NCI-H1048 (cell line): Measurements from ENCODE around the gene SLC39A7.
"Not testable (repeated sequence)": the region's sequence is repeated elsewhere in the genome, so short reads cannot be mapped to it uniquely, and the experiment has no call there.

Experiments
- DNase-seq: peaks from one replicate; lab custom pipeline; 2025; lab: John Stamatoyannopoulos, UW

SLC39A7 gene

GRCh38 chr6:33205191-33206026, 4.7 kb downstream of the SLC39A7 start:
- DNase-seq = no peak

- no peak for DNase-seq
Measured at GRCh38 chr6:33206027-33206863, 5.6 kb downstream of the SLC39A7 start.

- DNase-seq = no peak
Measured at GRCh38 chr6:33206864-33207551, 6.3 kb downstream of the SLC39A7 start.

GRCh38 chr6:33207552-33208090, 7.0 kb downstream of the SLC39A7 start:
- no peak for DNase-seq

- peak; percentile 72 for DNase-seq
Measured at GRCh38 chr6:33208091-33208967, 7.7 kb downstream of the SLC39A7 start, which contains the start of gene RING1. RING1 (plus strand) TSS chr6:33208500; CDS start chr6:33208823, 323 bp downstream.

- DNase-seq = no peak
Measured at GRCh38 chr6:33209856-33210255, 9.2 kb downstream of the SLC39A7 start.

- no peak for DNase-seq
Measured at GRCh38 chr6:33211136-33211535, 10.5 kb downstream of the SLC39A7 start.

GRCh38 chr6:33211666-33212422, 11.2 kb downstream of the SLC39A7 start:
- no peak for DNase-seq

- no peak for DNase-seq
Measured at GRCh38 chr6:33212857-33213165, 12.1 kb downstream of the SLC39A7 start.

GRCh38 chr6:33213166-33213988, 12.7 kb downstream of the SLC39A7 start:
- no peak for DNase-seq

- DNase-seq = no peak
Measured at GRCh38 chr6:33213989-33214335, 13.3 kb downstream of the SLC39A7 start.

- DNase-seq = no peak
Measured at GRCh38 chr6:33215271-33216116, 14.8 kb downstream of the SLC39A7 start.

GRCh38 chr6:33216117-33216649, 15.5 kb downstream of the SLC39A7 start:
- DNase-seq = no peak

- no peak for DNase-seq
Measured at GRCh38 chr6:33217246-33217645, 16.6 kb downstream of the SLC39A7 start.

GRCh38 chr6:33217681-33218080, 17.0 kb downstream of the SLC39A7 start:
- no peak for DNase-seq

- not testable (repeated sequence) for DNase-seq
Measured at GRCh38 chr6:33226503-33227120, 25.9 kb downstream of the SLC39A7 start.

- no peak for DNase-seq
Measured at GRCh38 chr6:33235221-33235634, 34.6 kb downstream of the SLC39A7 start.

- DNase-seq = no peak
Measured at GRCh38 chr6:33236328-33236727, 35.7 kb downstream of the SLC39A7 start.
